Skeletal muscle satellite cell (primary cell): Measurements from ENCODE around the gene ERFE.

Experiments used
- H3K27me3 ChIP-seq: 2 replicates; pipeline ENCODE4 v1.7.0; 2013; ENCODE audit warnings: low read length; ENCODE audit not compliant: control insufficient read depth, insufficient read depth
- H3K36me3 ChIP-seq: 2 replicates; pipeline ENCODE4 v1.7.0; 2013; ENCODE audit warnings: mild to moderate bottlenecking, control low read depth, low read length; ENCODE audit not compliant: insufficient read depth
- H3K4me1 ChIP-seq: 2 replicates; pipeline ENCODE4 v1.7.0; 2013; ENCODE audit warnings: low read length; ENCODE audit not compliant: control insufficient read depth, insufficient read depth
- H3K4me2 ChIP-seq: 2 replicates; pipeline ENCODE4 v1.7.0; 2013; ENCODE audit warnings: mild to moderate bottlenecking, low read length
- H3K4me3 ChIP-seq: 2 replicates; pipeline ENCODE4 v1.7.0; 2013; ENCODE audit warnings: low read length
- H3K9ac ChIP-seq: 2 replicates; pipeline ENCODE4 v1.7.0; 2013; ENCODE audit warnings: mild to moderate bottlenecking, low read depth, low read length, moderate library complexity
- H3K9me3 ChIP-seq: replicated peaks from 2 replicates; pipeline ENCODE4 v1.7.0; 2013; ENCODE audit warnings: mild to moderate bottlenecking, control low read depth, low read length

The ERFE gene

DNA sequence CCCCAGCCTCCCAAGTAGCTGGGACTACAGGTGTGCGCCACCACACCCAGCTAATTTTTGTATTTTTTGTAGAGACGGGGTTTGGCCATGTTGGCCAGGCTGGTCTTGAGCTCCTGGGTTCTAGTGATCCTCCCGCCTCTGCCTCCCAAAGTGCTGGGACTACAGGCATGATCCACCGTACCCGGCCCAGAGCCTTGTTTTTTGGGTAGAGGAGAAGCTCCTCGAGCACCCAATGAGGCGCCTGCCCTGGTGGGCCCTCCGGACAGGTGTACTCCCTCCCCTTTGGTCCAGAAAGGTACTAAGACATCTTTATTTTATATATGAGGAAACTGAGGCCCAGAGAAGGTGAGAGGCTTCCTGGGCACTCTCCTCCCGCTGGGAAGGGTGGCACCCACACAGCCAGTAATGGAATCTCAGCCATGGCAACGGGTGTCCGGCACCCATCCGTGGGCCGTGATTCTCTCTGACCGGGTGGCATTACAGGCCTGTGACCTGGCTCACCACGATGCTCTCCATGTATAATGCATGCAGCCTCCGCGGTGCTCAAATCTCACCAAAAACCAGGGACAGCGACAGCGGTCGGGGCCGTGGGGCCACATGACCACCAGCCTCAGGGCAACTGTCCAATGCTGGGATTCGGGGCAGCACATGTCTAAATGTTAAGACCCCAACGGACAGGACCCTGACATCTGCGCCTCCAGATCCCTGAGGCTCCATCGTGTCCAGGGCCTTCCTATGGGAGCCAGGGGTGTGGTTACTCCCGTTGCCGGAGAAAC is 37.1 kb upstream of the ERFE start:
- no peak overlapping the region for H3K4me3 ChIP-seq
- H3K4me2 ChIP-seq: no peak overlapping the region
- no peaks in the 10 kb centered on the region for H3K9me3 ChIP-seq
- peaks cover 23% of the 10 kb centered on the region for H3K27me3 ChIP-seq
- H3K4me1 ChIP-seq: peaks cover 3% of the 10 kb centered on the region
- H3K36me3 ChIP-seq: no peaks in the 10 kb centered on the region
- no peak overlapping the region for H3K9ac ChIP-seq

- Histone ChIP-seq H3K9ac (no peak overlapping the region), H3K4me3 (no peak overlapping the region), H3K4me2 (no peak overlapping the region), H3K36me3 (no peaks in the 10 kb centered on the region), H3K4me1 (peaks cover 9% of the 10 kb centered on the region), H3K9me3 (no peaks in the 10 kb centered on the region), H3K27me3 (peaks cover 20% of the 10 kb centered on the region)
Observed at GRCh38 chr2:238122287-238123217, 36.2 kb upstream of the ERFE start.

- Histone ChIP-seq H3K4me1 (peaks cover 15% of the 10 kb centered on the region), H3K9ac (no peak overlapping the region), H3K4me2 (no peak overlapping the region), H3K36me3 (no peaks in the 10 kb centered on the region), H3K4me3 (no peak overlapping the region), H3K9me3 (no peaks in the 10 kb centered on the region), H3K27me3 (peaks cover 19% of the 10 kb centered on the region)
Observed at GRCh38 chr2:238123218-238123971, 35.4 kb upstream of the ERFE start.

DNA sequence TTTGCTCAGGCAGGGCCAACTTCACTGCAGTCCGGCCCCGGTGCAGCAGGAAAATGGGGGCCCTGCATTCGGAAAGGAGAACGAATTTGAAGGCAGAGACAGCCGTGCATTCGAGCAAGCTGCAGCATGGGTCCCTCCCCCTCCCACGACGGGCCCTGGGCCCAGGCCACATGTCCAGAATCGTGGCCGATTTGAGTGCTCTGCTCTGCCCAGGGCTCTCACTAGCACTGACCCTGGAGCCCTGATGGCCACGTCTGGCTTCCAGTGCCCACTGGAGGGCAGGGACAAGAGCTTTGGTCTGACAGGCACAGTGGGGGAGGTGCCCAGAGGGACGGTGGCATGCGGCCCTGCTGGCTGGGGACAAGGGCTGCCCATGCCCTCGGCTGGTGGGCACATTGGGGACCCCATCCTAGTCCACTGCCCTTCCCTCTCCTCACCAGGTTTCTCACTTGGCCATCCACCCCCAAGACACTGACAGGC is 34.7 kb upstream of the ERFE start:
- no peaks in the 10 kb centered on the region for H3K9me3 ChIP-seq
- H3K36me3 ChIP-seq: no peaks in the 10 kb centered on the region
- H3K4me2 ChIP-seq: no peak overlapping the region
- peaks cover 15% of the 10 kb centered on the region for H3K4me1 ChIP-seq
- peaks cover 13% of the 10 kb centered on the region for H3K27me3 ChIP-seq
- no peak overlapping the region for H3K4me3 ChIP-seq
- no peak overlapping the region for H3K9ac ChIP-seq

DNA sequence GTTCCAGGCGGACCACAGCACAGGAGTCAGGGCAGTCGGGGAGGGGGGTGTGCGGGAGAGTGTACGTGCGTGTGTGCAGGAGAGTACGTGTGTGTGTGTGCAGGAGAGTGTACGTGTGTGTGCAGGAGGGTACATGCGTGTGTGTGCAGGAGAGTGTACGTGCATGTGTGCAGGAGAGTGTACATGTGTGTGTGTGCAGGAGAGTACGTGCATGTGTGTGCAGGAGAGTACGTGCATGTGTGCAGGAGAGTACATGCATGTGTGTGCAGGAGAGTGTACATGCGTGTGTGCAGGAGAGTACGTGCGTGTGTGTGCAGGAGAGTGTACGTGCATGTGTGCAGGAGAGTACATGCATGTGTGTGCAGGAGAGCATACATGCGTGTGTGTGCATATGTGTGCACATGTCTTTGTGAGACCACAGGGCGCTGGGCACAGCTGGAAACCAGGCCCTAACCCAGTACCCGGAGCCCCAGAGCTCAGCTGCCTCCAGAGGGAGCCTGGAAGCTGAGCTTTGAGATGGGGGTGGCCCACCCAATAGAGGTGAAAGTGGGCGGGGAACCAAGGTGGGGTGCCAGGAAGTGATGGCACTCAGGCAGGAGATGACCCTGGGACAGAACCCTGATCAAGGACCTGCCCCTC is 34.2 kb upstream of the ERFE start:
- H3K36me3 ChIP-seq: no peaks in the 10 kb centered on the region
- no peaks in the 10 kb centered on the region for H3K9me3 ChIP-seq
- peaks cover 11% of the 10 kb centered on the region for H3K27me3 ChIP-seq
- H3K4me1 ChIP-seq: peaks cover 15% of the 10 kb centered on the region
- no peak overlapping the region for H3K9ac ChIP-seq
- no peak overlapping the region for H3K4me2 ChIP-seq
- H3K4me3 ChIP-seq: no peak overlapping the region

- H3K27me3 ChIP-seq: peaks cover 7% of the 10 kb centered on the region
- H3K9ac ChIP-seq: no peak overlapping the region
- H3K36me3 ChIP-seq: no peaks in the 10 kb centered on the region
- peaks cover 15% of the 10 kb centered on the region for H3K4me1 ChIP-seq
- H3K4me2 ChIP-seq: no peak overlapping the region
- H3K4me3 ChIP-seq: no peak overlapping the region
- no peaks in the 10 kb centered on the region for H3K9me3 ChIP-seq
Observed at GRCh38 chr2:238125127-238125885, 33.5 kb upstream of the ERFE start.

DNA sequence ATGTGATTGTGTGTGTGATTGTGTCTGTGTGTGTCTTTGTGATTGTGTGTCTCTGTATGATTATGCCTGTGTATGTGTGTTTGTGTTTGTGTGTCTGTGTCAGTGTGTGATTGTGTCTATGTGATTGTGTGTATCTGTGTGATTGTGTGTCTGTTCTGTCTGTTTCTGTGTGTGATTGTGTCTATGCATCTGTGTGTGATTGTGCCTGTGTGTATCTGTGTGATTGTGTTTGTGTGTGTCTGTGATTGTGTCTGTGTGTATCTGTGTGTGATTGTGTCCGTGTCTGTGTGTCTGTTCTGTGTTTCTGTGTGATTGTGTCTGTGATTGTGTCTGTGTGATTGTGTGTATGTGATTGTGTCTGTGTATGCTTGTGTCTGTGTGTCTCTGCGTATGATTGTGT is 32.4 kb upstream of the ERFE start:
- peaks cover 15% of the 10 kb centered on the region for H3K4me1 ChIP-seq
- no peak overlapping the region for H3K4me2 ChIP-seq
- H3K36me3 ChIP-seq: no peaks in the 10 kb centered on the region
- no peak overlapping the region for H3K9ac ChIP-seq
- H3K9me3 ChIP-seq: no peaks in the 10 kb centered on the region
- no peaks in the 10 kb centered on the region for H3K27me3 ChIP-seq
- no peak overlapping the region for H3K4me3 ChIP-seq

- Histone ChIP-seq H3K9me3 (no peaks in the 10 kb centered on the region), H3K27me3 (no peaks in the 10 kb centered on the region), H3K4me1 (peaks cover 15% of the 10 kb centered on the region), H3K9ac (peak overlapping the region; percentile 80), H3K4me3 (no peak overlapping the region), H3K4me2 (peak overlapping the region; percentile 57), H3K36me3 (no peaks in the 10 kb centered on the region)
Observed at GRCh38 chr2:238126775-238127164, 32.0 kb upstream of the ERFE start.

GRCh38 chr2:238127165-238128060 is 31.4 kb upstream of the ERFE start:
- Histone ChIP-seq H3K9ac (peak overlapping the region; percentile 80), H3K4me1 (peaks cover 15% of the 10 kb centered on the region), H3K9me3 (no peaks in the 10 kb centered on the region), H3K4me3 (peak overlapping the region; percentile 60), H3K36me3 (no peaks in the 10 kb centered on the region), H3K4me2 (peak overlapping the region; percentile 57), H3K27me3 (no peaks in the 10 kb centered on the region)

- H3K4me1 ChIP-seq: peaks cover 15% of the 10 kb centered on the region
- H3K9me3 ChIP-seq: no peaks in the 10 kb centered on the region
- no peaks in the 10 kb centered on the region for H3K36me3 ChIP-seq
- H3K27me3 ChIP-seq: no peaks in the 10 kb centered on the region
- peak overlapping the region; percentile 60 for H3K4me3 ChIP-seq
- H3K4me2 ChIP-seq: peak overlapping the region; percentile 57
- peak overlapping the region; percentile 80 for H3K9ac ChIP-seq
Observed at GRCh38 chr2:238128061-238128440, 30.7 kb upstream of the ERFE start.
